GM12873 (cell line): ENCODE measurements around the gene CRYAB.
A peak's percentile ranks its signal among the peaks of the same experiment; 100 is the strongest.

ENCODE experiments used
- CTCF ChIP-seq: IDR thresholded peaks from 2 replicates; pipeline ENCODE4 v1.5.1; 2012; ENCODE audit warnings: low read depth, mild to moderate bottlenecking, moderate library complexity, low read length, control low read depth; ENCODE audit not compliant: insufficient read depth; ENCODE audit errors: missing control alignments

The CRYAB gene

GRCh38 chr11:111906680-111907079, 4.9 kb downstream of the CRYAB start:
- TF ChIP-seq CTCF = no peak

DNA sequence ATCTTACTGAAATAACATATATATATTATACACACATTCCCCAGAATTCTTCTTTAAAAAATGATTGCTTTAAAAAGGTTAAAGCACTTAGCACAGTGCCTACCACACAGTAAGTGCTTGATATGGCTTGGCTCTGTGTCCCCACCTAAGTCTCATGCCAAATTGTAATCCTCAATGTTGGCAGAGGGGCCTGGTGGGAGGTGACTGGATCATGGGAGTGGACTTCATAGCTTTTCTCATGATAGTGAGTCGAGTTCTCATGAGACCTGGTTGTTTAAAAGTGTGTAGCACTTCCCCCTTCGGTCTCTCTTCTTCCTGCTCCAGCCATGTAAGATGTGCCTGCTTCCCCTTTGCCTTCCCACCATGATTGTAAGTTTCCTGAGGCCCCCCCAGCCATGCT, 6.2 kb downstream of the CRYAB start:
- no peak for TF ChIP-seq CTCF

- no peak for TF ChIP-seq CTCF
These were observed 24.7 kb downstream of the CRYAB start for GRCh38 chr11:111886844-111887243.

DNA sequence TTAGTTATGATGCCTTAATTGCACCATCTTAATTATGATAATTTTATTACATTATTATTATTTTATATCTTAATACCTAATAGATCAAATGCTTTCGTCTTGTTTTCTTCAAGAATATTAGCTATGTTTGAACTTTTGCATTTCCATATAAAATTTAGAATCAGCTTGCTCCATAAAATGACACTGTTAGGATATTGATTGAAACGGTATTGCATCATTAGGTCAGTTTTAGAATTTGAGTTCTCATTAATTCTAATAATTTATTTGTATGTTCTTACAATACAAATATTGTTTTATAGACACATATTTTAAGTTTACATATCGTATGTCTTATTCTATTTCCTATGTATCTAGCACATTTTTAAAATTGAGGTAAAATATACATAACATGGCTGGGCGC, 25.5 kb downstream of the CRYAB start:
- TF ChIP-seq CTCF = no peak

DNA sequence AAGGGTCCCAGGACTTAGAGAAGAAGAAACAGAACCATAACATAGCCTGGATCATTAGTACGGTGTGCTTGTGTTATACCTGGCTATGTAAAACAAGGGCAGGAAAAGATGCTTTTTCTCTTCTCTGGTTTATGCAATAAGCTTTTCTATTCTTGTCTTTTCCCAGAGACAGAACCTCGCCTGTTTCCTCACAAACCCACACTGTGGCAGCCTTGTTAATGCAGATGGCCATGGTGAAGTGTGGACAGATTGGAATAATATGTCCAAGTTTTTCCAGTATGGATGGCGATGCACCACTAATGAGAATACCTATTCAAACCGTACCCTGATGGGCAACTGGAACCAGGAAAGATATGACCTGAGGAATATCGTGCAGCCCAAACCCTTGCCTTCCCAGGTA, 29.4 kb downstream of the CRYAB start:
- TF ChIP-seq CTCF = no peak

- no peak for TF ChIP-seq CTCF
These were observed 32.0 kb downstream of the CRYAB start for GRCh38 chr11:111879637-111879960.

- TF ChIP-seq CTCF = peak; percentile 95
These were observed 32.5 kb downstream of the CRYAB start, which contains the start of the genes CFAP68 and FDXACB1 for GRCh38 chr11:111878849-111879636. TSS of gene CFAP68 (plus strand) at chr11:111879541. CDS start at chr11:111879561, 20 bp downstream. TSS of gene FDXACB1 (minus strand) at chr11:111879165. CDS start at chr11:111879132, 33 bp downstream.
